ENCODE data around the gene CRABP1. TPM values are rescaled to one million over a fixed set of nuclear protein-coding genes. Genes with fewer than 3 reads are reported as not detected.

Gene CRABP1
- polyA plus RNA-seq, 3 donors: not detected

DNA sequence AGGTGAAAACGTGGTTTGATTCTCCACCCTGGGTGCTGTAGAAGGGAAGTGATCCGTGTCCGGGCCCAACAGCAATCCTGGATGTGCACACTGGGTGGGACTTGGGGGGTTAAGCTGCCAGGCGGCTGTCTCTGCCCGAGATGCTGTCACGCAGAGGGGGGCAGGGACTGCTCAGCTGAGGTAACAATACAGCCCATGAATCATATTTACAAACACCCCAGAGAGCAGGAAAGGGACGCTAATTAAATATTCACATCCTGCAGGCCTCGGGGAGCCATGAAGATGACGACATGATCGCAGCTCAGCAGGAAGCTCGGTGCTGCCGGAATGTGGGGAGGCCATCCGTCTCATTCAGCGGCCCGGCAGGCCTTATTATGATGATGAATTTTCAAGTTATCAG is 17.9 kb upstream of the CRABP1 start:
- Mint-ChIP-seq H3K27me3 (ENCODE audit: low read depth in 3 of 3) (peaks cover 0 to 5% (median 3%) of the 10 kb centered on the region in 3 donors), H3K9me3 (no peaks in the 10 kb centered on the region)

DNA sequence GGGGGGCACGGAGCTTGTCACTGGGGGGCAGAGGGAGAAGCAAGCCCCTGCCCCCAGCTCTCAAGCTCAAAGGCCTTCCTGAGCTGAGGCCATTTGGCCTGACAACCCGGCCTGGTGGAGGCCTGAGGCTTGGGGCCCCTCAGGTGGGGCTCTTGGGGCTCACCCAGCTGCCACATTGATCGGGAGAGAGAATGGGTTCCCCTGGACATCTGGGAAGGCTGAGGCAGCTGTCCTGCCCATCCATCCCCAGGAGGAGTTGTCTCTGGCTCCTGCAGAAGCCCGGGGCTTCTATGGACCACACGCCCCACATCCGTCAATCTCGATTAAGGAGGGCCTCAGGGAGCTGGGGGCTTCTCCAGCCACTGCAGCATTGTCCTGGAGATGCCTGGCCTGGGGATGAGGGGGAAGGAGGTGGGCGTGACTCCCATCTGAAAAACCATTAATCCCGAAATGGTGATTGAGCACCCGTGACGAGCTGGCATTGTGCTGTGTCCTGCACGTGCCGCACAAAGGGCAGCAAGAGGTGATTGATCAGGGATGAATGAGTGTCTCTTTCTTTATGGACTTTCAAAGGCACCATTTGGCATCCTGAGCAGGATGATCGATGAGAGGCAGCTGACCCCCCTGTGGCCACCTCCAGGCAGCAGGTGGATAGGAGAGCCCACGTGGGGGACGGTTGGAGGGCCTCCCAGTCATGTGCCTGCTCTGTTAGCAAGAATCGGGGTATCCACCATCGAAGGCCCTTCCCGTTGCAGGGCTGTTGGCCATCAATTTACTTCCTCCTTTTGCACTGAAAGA is 17.2 kb upstream of the CRABP1 start:
- peak overlapping the region; percentile 53 for H2AFZ ChIP-seq (ENCODE audit: insufficient read depth, low read depth, low read length, poor library complexity, severe bottlenecking)
- 82% methylated on average over 13 of the region's 19 CpGs for WGBS (ENCODE audit: insufficient coverage)
- H3K79me2 ChIP-seq (ENCODE audit: insufficient read depth, low read length): no peaks in the 10 kb centered on the region
- TF ChIP-seq, protein P1, sequence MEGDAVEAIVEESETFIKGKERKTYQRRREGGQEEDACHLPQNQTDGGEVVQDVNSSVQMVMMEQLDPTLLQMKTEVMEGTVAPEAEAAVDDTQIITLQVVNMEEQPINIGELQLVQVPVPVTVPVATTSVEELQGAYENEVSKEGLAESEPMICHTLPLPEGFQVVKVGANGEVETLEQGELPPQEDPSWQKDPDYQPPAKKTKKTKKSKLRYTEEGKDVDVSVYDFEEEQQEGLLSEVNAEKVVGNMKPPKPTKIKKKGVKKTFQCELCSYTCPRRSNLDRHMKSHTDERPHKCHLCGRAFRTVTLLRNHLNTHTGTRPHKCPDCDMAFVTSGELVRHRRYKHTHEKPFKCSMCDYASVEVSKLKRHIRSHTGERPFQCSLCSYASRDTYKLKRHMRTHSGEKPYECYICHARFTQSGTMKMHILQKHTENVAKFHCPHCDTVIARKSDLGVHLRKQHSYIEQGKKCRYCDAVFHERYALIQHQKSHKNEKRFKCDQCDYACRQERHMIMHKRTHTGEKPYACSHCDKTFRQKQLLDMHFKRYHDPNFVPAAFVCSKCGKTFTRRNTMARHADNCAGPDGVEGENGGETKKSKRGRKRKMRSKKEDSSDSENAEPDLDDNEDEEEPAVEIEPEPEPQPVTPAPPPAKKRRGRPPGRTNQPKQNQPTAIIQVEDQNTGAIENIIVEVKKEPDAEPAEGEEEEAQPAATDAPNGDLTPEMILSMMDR (IDR thresholded peaks at IDR 0.05): no peak
- no peak overlapping the region for H3K4me3 ChIP-seq (replicated peaks in 1 of 3; ENCODE audit: low read depth in 2 of 3, low read length in 3 of 3)
- peaks cover 10 to 11% of the 10 kb centered on the region in 2 donors for H3K4me1 ChIP-seq (ENCODE audit: control insufficient read depth in 1 of 2, insufficient read depth in 2 of 2, low read length in 2 of 2)
- H4K20me1 ChIP-seq (ENCODE audit: insufficient read depth, low read length): no peaks in the 10 kb centered on the region
- peaks cover 14% of the 10 kb centered on the region for H3K4me1 Mint-ChIP-seq
- H3K9ac ChIP-seq (ENCODE audit: insufficient read depth, low read length, poor library complexity, severe bottlenecking): no peak overlapping the region
- H3K9me3 Mint-ChIP-seq: no peaks in the 10 kb centered on the region
- peaks cover 0 to 5% (median 3%) of the 10 kb centered on the region in 3 donors for H3K27me3 Mint-ChIP-seq (ENCODE audit: low read depth in 3 of 3)
- no peaks in the 10 kb centered on the region for H3K36me3 Mint-ChIP-seq
- H3K9me3 ChIP-seq (replicated peaks in 1 of 2; ENCODE audit: control insufficient read depth in 1 of 2, insufficient read depth in 1 of 2, low read length in 2 of 2): no peaks in the 10 kb centered on the region
- peak overlapping the region; percentile 11 for H3K4me2 ChIP-seq (replicated peaks; ENCODE audit: extremely low read depth, low read length, poor library complexity, severe bottlenecking)
- H3K36me3 ChIP-seq (replicated peaks in 1 of 2; ENCODE audit: control insufficient read depth in 1 of 2, insufficient read depth in 2 of 2, low read length in 2 of 2): no peaks in the 10 kb centered on the region
- H3K27ac Mint-ChIP-seq: no peak overlapping the region
- no peak overlapping the region for H3K27ac ChIP-seq (ENCODE audit: low read depth in 1 of 2, low read length in 2 of 2)
- H3K4me3 Mint-ChIP-seq: peak overlapping the region; percentile 50 to 64
- DNase-seq: no peak
- no peaks in the 10 kb centered on the region for H3K27me3 ChIP-seq (ENCODE audit: control insufficient read depth in 2 of 2, insufficient read depth in 2 of 2, low read length in 2 of 2)
- intact Hi-C loops (cut with micrococcal nuclease): no loop called here

More for the DNA sequence above, 17.9 kb upstream of the CRABP1 start:
- WGBS (ENCODE audit: insufficient coverage): 80% methylated on average over 1 of the region's 15 CpGs
- Histone ChIP-seq H3K79me2 (ENCODE audit: insufficient read depth, low read length) (no peaks in the 10 kb centered on the region), H3K27me3 (ENCODE audit: control insufficient read depth in 2 of 2, insufficient read depth in 2 of 2, low read length in 2 of 2) (no peaks in the 10 kb centered on the region), H3K4me1 (ENCODE audit: control insufficient read depth in 1 of 2, insufficient read depth in 2 of 2, low read length in 2 of 2) (peaks cover 7% of the 10 kb centered on the region in 2 donors), H2AFZ (ENCODE audit: insufficient read depth, low read depth, low read length, poor library complexity, severe bottlenecking) (no peak overlapping the region), H3K36me3 (replicated peaks in 1 of 2; ENCODE audit: control insufficient read depth in 1 of 2, insufficient read depth in 2 of 2, low read length in 2 of 2) (no peaks in the 10 kb centered on the region), H3K9me3 (replicated peaks in 1 of 2; ENCODE audit: control insufficient read depth in 1 of 2, insufficient read depth in 1 of 2, low read length in 2 of 2) (no peaks in the 10 kb centered on the region), H3K9ac (ENCODE audit: insufficient read depth, low read length, poor library complexity, severe bottlenecking) (no peak overlapping the region), H3K4me2 (replicated peaks; ENCODE audit: extremely low read depth, low read length, poor library complexity, severe bottlenecking) (no peak overlapping the region), H3K4me3 (replicated peaks in 1 of 3; ENCODE audit: low read depth in 2 of 3, low read length in 3 of 3) (no peak overlapping the region), H4K20me1 (ENCODE audit: insufficient read depth, low read length) (no peaks in the 10 kb centered on the region), H3K27ac (ENCODE audit: low read depth in 1 of 2, low read length in 2 of 2) (no peak overlapping the region)
- DNase-seq: no peak
- intact Hi-C loops (cut with micrococcal nuclease): no loop called here
- Mint-ChIP-seq H3K4me3 (no peak overlapping the region), H3K36me3 (no peaks in the 10 kb centered on the region), H3K4me1 (peaks cover 9% of the 10 kb centered on the region), H3K27ac (no peak overlapping the region)
- TF ChIP-seq, protein P1 (IDR thresholded peaks at IDR 0.05): no peak
